HepG2 (cell line): ENCODE data around the gene PPIB. TPM values are rescaled to one million over a fixed set of nuclear protein-coding genes. Genes with fewer than 3 reads are reported as not detected.
A peak's percentile ranks its signal among the peaks of the same experiment; 100 is the strongest.

Experiments used
- ATAC-seq: fragments of 200-7000 bp; cut with Tn5 transposase; 3 replicates; pipeline ENCODE4 v1.9.1; 2020; ENCODE audit warnings: mild to moderate bottlenecking, moderate library complexity
- Bru-seq: library from RNA; stranded (reverse); fragments of 400-500 nt; gene quantifications from one replicate; lab custom pipeline; 2021; lab: Mats Ljungman, UMichigan
- BruChase-seq, 2 experiments: library from RNA; stranded (reverse); fragments of 400-500 nt; gene quantifications; one replicate each; lab custom pipeline; 2021; lab: Mats Ljungman, UMichigan
- BruUV-seq: library from RNA; stranded (reverse); fragments of 400-500 nt; replicated peaks from 2 replicates; lab custom pipeline; 2021; lab: Mats Ljungman, UMichigan
- CTCF ChIA-PET: fragments of 300-600 bp; formaldehyde crosslinking; extraction: SDS; loops from one replicate; lab custom pipeline; 2021; ENCODE audit warnings: low total read pairs, inconsistent platforms, low intra/inter-chr PET ratio; lab: Yijun Ruan, JAX
- POLR2A ChIA-PET: fragments of 350-600 bp; sonication (Branson Sonifier 250); formaldehyde crosslinking; loops from one replicate; lab custom pipeline; 2020; ENCODE audit warnings: antibody characterized with exemption, inconsistent platforms; lab: Yijun Ruan, JAX
- DNase-seq: peaks from one replicate; pipeline ENCODE4 v3.0.0-alpha.2; 2015; ENCODE audit warnings: low spot score
- FAIRE-seq: peaks from 3 replicates; lab custom pipeline; 2011; peaks lifted over from hg19 to GRCh38; lab: Jason Lieb, UNC
- H2AFZ ChIP-seq: one replicate; pipeline ENCODE4 v1.6.1; 2011; ENCODE audit warnings: low read length, inconsistent platforms
- H3K27ac ChIP-seq: fragments of 300-600 bp; 3 replicates; pipeline ENCODE4 v1.8.0; 2011; ENCODE audit warnings: mixed run types, mild to moderate bottlenecking, mixed read lengths, low read length, inconsistent platforms; ENCODE audit not compliant: insufficient read depth; ENCODE audit errors: extremely low read length
- H3K27me3 ChIP-seq, 2 experiments: fragments of 200-600 bp in 1 of 2; 2 replicates in 1 of 2; 3 replicates in 1 of 2; pipeline versions ENCODE4 v1.6.0 to v1.8.0; 2011; ENCODE audit warnings: low read length in 2 of 2, mild to moderate bottlenecking in 2 of 2, moderate library complexity in 2 of 2, inconsistent platforms in 1 of 2; ENCODE audit not compliant: insufficient read depth in 2 of 2, control insufficient read depth in 1 of 2
- H3K36me3 ChIP-seq, 2 experiments: fragments of 200-600 bp in 1 of 2; replicated peaks in 1 of 2; 2 replicates in 1 of 2; 3 replicates in 1 of 2; pipeline versions ENCODE4 v1.5.1 to v1.8.0; 2011; ENCODE audit warnings: low read length in 2 of 2, inconsistent platforms in 1 of 2; ENCODE audit not compliant: insufficient read depth in 2 of 2, control insufficient read depth in 1 of 2
- H3K4me1 ChIP-seq: 2 replicates; pipeline ENCODE4 v1.5.1; 2012; ENCODE audit warnings: low read length, inconsistent platforms; ENCODE audit not compliant: insufficient read depth
- H3K4me2 ChIP-seq: 2 replicates; pipeline ENCODE4 v1.6.0; 2011; ENCODE audit warnings: low read depth, low read length, inconsistent platforms
- H3K4me3 ChIP-seq, 3 experiments: fragments of 200-600 bp in 1 of 3; sonication (generic), shearing (Covaris generic) in 1 of 3; replicated peaks in 1 of 3; 2 replicates each; pipeline ENCODE4 v1.5.1; 2011 to 2016; ENCODE audit warnings: low read length in 3 of 3, inconsistent platforms in 2 of 3, low read depth in 2 of 3, mild to moderate bottlenecking in 2 of 3, control low read depth in 1 of 3, mixed read lengths in 1 of 3; ENCODE audit not compliant: insufficient read depth in 1 of 3
- H3K79me2 ChIP-seq: one replicate; pipeline ENCODE4 v1.6.1; 2011; ENCODE audit warnings: low read length, inconsistent platforms; ENCODE audit not compliant: insufficient read depth
- H3K9ac ChIP-seq: 2 replicates; pipeline ENCODE4 v1.6.0; 2011; ENCODE audit warnings: mild to moderate bottlenecking, low read depth, low read length, inconsistent platforms; ENCODE audit not compliant: insufficient read depth
- H3K9me3 ChIP-seq: 2 replicates; pipeline ENCODE4 v1.5.1; 2012; ENCODE audit warnings: mild to moderate bottlenecking, low read length
- H4K20me1 ChIP-seq: 2 replicates; pipeline ENCODE4 v1.6.0; 2011; ENCODE audit warnings: inconsistent platforms, mild to moderate bottlenecking, low read length, moderate library complexity; ENCODE audit not compliant: insufficient read depth
- ARNT2 ChIP-seq: sonication (generic); formaldehyde crosslinking; IDR thresholded peaks from 2 replicates; pipeline ENCODE4 v1.8.0; 2022; ENCODE audit warnings: mild to moderate bottlenecking, low read depth, missing genetic modification reagents, moderate library complexity
- EP300 ChIP-seq, 3 experiments: sonication (generic) in 1 of 3; formaldehyde crosslinking in 1 of 3; IDR thresholded peaks; 2 replicates each; pipeline versions ENCODE4 v1.5.1 to v1.6.1; 2011 to 2020; ENCODE audit warnings: low read depth in 2 of 3, low read length in 2 of 3, borderline replicate concordance in 1 of 3, improper control_type of control experiment in 1 of 3, mild to moderate bottlenecking in 1 of 3, missing genetic modification reagents in 1 of 3, moderate library complexity in 1 of 3
- FOXP1 ChIP-seq, 2 experiments: fragments of 450-650 bp in 1 of 2; IDR thresholded peaks; 2 replicates each; pipeline ENCODE4 v1.6.1; 2017 to 2018; ENCODE audit warnings: antibody characterized with exemption in 1 of 2
- GATAD2A ChIP-seq: IDR thresholded peaks from 2 replicates; pipeline ENCODE4 v1.6.1; 2016
- HMGA1 ChIP-seq: sonication (generic); formaldehyde crosslinking; conservative IDR thresholded peaks from 2 replicates; pipeline ENCODE4 v1.4.0; 2020; ENCODE audit warnings: missing genetic modification reagents
- JARID2 ChIP-seq: sonication (generic); formaldehyde crosslinking; IDR thresholded peaks from 2 replicates; pipeline ENCODE4 v1.8.1; 2023; ENCODE audit warnings: missing genetic modification reagents, inconsistent platforms; ENCODE audit not compliant: insufficient replicate concordance
- JUND ChIP-seq: sonication (generic); formaldehyde crosslinking; IDR thresholded peaks from 2 replicates; pipeline ENCODE4 v1.8.0; 2022; ENCODE audit warnings: mild to moderate bottlenecking, missing genetic modification reagents
- LCORL ChIP-seq, 2 experiments: fragments of 450-650 bp in 1 of 2; sonication (generic) in 1 of 2; formaldehyde crosslinking in 1 of 2; IDR thresholded peaks; 2 replicates each; pipeline versions ENCODE4 v1.5.0 to v1.6.1; 2017 to 2020; ENCODE audit warnings: antibody characterized with exemption in 1 of 2, missing genetic modification reagents in 1 of 2
- MAFG ChIP-seq: sonication (generic); formaldehyde crosslinking; IDR thresholded peaks from 2 replicates; pipeline ENCODE4 v1.5.1; 2020; ENCODE audit warnings: mild to moderate bottlenecking, missing genetic modification reagents
- MIXL1 ChIP-seq: IDR thresholded peaks from 2 replicates; pipeline ENCODE4 v1.6.1; 2016
- TMF1 ChIP-seq: sonication (generic); formaldehyde crosslinking; IDR thresholded peaks from 2 replicates; pipeline ENCODE4 v1.8.1; 2022; ENCODE audit warnings: low read depth, missing genetic modification reagents
- ZKSCAN5 ChIP-seq: sonication (generic); formaldehyde crosslinking; IDR thresholded peaks from 2 replicates; pipeline ENCODE4 v1.5.1; 2020; ENCODE audit warnings: mild to moderate bottlenecking, missing genetic modification reagents
- ZNF205 ChIP-seq: IDR thresholded peaks from 2 replicates; pipeline ENCODE4 v1.6.1; 2018; ENCODE audit warnings: missing biosample characterization, missing genetic modification reagents
- ZNF367 ChIP-seq: sonication (generic); formaldehyde crosslinking; IDR thresholded peaks from 2 replicates; pipeline ENCODE4 v1.4.0; 2020; ENCODE audit warnings: missing genetic modification reagents, borderline replicate concordance
- ZNF883 ChIP-seq: sonication (generic); formaldehyde crosslinking; IDR thresholded peaks from 2 replicates; pipeline ENCODE4 v1.5.1; 2020; ENCODE audit warnings: mild to moderate bottlenecking, missing genetic modification reagents; ENCODE audit errors: not compliant biosample characterization
- whole genome bisulfite sequencing: methylation state at CpG from one replicate; pipeline ENCODE4 v1.1.6; 2017; ENCODE audit warnings: low lambda C conversion rate; 5-methylcytosine and 5-hydroxymethylcytosine counted together
- in situ Hi-C: cut with HindIII; loops from 2 replicates; pipeline ENCODE4 v1.10.0; 2017; ENCODE audit warnings: low pct_unique_long_range_greater_than_20kb; ENCODE audit not compliant: extremely low pct_ligation_motif_present
- intact Hi-C: fragments of 100-400 bp; cut with micrococcal nuclease; formaldehyde crosslinking; loops from one replicate; pipeline ENCODE4 v1.10.0; 2022; ENCODE audit not compliant: unreplicated experiment
- long read RNA-seq, 2 experiments: library from RNA in 1 of 2; library from polyadenylated mRNA in 1 of 2; stranded (forward) in 1 of 2; unstranded in 1 of 2; transcript quantifications; one replicate each; pipeline ENCODE4 v2.0.0, GENCODE V29; 2019 to 2022
- polyA minus RNA-seq, 3 experiments: library from RNA; depleted of rRNA, polyadenylated mRNA; stranded (reverse); fragments of >200 nt; gene quantifications; 2 replicates each; pipeline ENCODE4 v1.2.3, GENCODE V29; 2011; ENCODE audit warnings: low replicate concordance in 1 of 3
- polyA plus RNA-seq, 8 experiments: library from polyadenylated mRNA; depleted of rRNA in 3 of 8; stranded (reverse) in 7 of 8; unstranded in 1 of 8; fragments of >200 nt; fragmentation: Illumina TruSeq in 4 of 8; extraction: Trizol in 4 of 8; gene quantifications; 2 replicates each; pipeline versions ENCODE4 v1.2.1 to v1.2.3, GENCODE V29; 2011 to 2016; ENCODE audit warnings: low read depth in 4 of 8, missing spikeins in 1 of 8, mixed read lengths in 1 of 8; ENCODE audit not compliant: insufficient read depth in 1 of 8
- total RNA-seq, 5 experiments: library from RNA; depleted of rRNA; stranded (reverse); fragments of >200 nt; fragmentation: Illumina TruSeq; extraction: Trizol; gene quantifications; 2 replicates each; pipeline ENCODE4 v1.2.3, GENCODE V29; 2016; ENCODE audit warnings: low read depth in 1 of 5
- TF ChIP-seq, protein P1 (sequence below): IDR thresholded peaks from 2 replicates; pipeline ENCODE4 v1.6.1; 2016; ENCODE audit warnings: mild to moderate bottlenecking, missing biosample characterization, missing genetic modification reagents
- TF ChIP-seq, protein P2 (sequence below): sonication (generic); formaldehyde crosslinking; IDR thresholded peaks from 2 replicates; pipeline ENCODE4 v1.8.1; 2023; ENCODE audit warnings: mild to moderate bottlenecking, missing genetic modification reagents, borderline replicate concordance

The PPIB gene
- total RNA-seq (2016; rRNA removed; fragmentation: Illumina TruSeq; extraction: Trizol) (476 and 882 TPM in 2 replicates), polyA plus RNA-seq (2011; rRNA removed) (720 and 780 TPM in 2 replicates), polyA minus RNA-seq (2011; rRNA and poly(A)+ RNA removed; ENCODE audit: low replicate concordance) (378 and 425 TPM in 2 replicates), Bru-seq, nascent RNA (percentile 97 among the genes with signal in this experiment), BruChase-seq, experiment 1, labeled RNA remaining after a 6-hour chase (percentile 97 among the genes with signal in this experiment), BruChase-seq, experiment 2, labeled RNA remaining after a 2-hour chase (percentile 94 among the genes with signal in this experiment)
- total RNA-seq (2016; cell fraction: cytosol; rRNA removed; fragmentation: Illumina TruSeq; extraction: Trizol; ENCODE audit: low read depth), result 310 and 329 TPM in 2 replicates
- 469 and 893 TPM in 2 replicates for total RNA-seq (2016; cell fraction: insoluble cytoplasmic fraction; rRNA removed; fragmentation: Illumina TruSeq; extraction: Trizol)
- 263 and 284 TPM in 2 replicates for total RNA-seq (2016; cell fraction: membrane; rRNA removed; fragmentation: Illumina TruSeq; extraction: Trizol)
- 653 and 716 TPM in 2 replicates for total RNA-seq (2016; cell fraction: nucleus; rRNA removed; fragmentation: Illumina TruSeq; extraction: Trizol)
- polyA plus RNA-seq (2011; cell fraction: cytosol; rRNA removed), result 860 and 980 TPM in 2 replicates
- 242 and 249 TPM in 2 replicates for polyA plus RNA-seq (2011; cell fraction: nucleus; rRNA removed)
- 536 and 675 TPM in 2 replicates for polyA plus RNA-seq (2012)
- 356 and 376 TPM in 2 replicates for polyA plus RNA-seq (2016; cell fraction: cytosol; fragmentation: Illumina TruSeq; extraction: Trizol; ENCODE audit: low read depth)
- 548 and 588 TPM in 2 replicates for polyA plus RNA-seq (2016; cell fraction: insoluble cytoplasmic fraction; fragmentation: Illumina TruSeq; extraction: Trizol; ENCODE audit: low read depth)
- polyA plus RNA-seq (2016; cell fraction: membrane; fragmentation: Illumina TruSeq; extraction: Trizol; ENCODE audit: low read depth), result 269 and 288 TPM in 2 replicates
- 1,346 and 1,446 TPM in 2 replicates for polyA plus RNA-seq (2016; cell fraction: nucleus; fragmentation: Illumina TruSeq; extraction: Trizol; ENCODE audit: insufficient read depth, low read depth)
- polyA minus RNA-seq (2011; cell fraction: cytosol; rRNA and poly(A)+ RNA removed), result 221 and 246 TPM in 2 replicates
- polyA minus RNA-seq (2011; cell fraction: nucleus; rRNA and poly(A)+ RNA removed), result 88.7 and 104 TPM in 2 replicates
- long read RNA-seq, experiment 1, transcript PPIB-201 (5 exons, 1,081 nt), result major isoform, 1,280 of 1,334 reads
- long read RNA-seq, experiment 1, partial matches to known transcripts, result 20 of 1,334 reads
- long read RNA-seq, experiment 1, other reads (novel, unspliced or antisense), result 30 of 1,334 reads
- long read RNA-seq, experiment 2, transcript PPIB-201 (5 exons, 1,081 nt), result major isoform, 1,023 of 1,261 reads
- long read RNA-seq, experiment 2, partial matches to known transcripts, result 86 of 1,261 reads
- long read RNA-seq, experiment 2, other reads (novel, unspliced or antisense), result 149 of 1,261 reads

DNA sequence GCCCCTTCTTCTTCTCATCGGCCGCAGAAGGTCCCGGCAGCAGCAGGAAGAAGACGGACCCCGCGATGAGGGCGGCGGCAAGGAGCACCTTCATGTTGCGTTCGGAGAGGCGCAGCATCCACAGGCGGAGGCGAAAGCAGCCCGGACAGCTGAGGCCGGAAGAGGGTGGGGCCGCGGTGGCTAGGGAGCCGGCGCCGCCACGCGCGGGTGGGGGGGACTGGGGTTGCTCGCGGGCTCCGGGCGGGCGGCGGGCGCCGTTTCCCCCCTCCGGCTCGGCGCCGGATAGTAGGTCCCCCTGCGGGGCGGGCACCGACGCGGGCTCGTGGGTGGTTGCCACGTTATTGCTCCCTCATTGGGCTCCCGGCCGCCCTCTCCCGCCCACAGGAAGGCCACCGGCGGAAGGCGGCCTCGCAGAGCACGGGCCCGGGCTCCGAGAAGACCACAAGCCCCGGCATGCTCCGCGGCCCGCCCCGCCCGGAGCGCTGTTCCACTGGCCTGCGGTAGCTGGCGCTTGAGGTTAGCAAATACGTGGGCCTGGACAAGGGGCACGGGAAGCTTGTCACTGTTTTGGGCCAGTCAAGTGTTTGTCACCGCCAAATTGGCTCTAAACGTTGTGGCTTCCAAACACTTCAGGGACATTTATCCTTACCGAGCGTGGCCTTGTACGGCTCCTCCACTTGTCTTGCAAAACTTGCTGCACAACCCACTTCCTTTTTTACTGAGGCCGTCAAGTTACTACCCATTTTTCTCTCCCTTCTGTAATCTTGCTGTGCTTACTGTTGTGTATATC is at the start of gene PPIB:
PPIB (minus strand) TSS at position 154 of the 790 bp plus-strand sequence; CDS start at position 118, 36 bp downstream.
- intact Hi-C loops, result loop anchor here (5.0 kb wide), 2 partner anchors 194 to 519 kb away; partner anchors contain the start of gene CSNK1G1
- H3K9me3 ChIP-seq, result no peaks in the 10 kb centered on the region
- CTCF ChIA-PET, result no interaction called here
- TF ChIP-seq, protein P1, sequence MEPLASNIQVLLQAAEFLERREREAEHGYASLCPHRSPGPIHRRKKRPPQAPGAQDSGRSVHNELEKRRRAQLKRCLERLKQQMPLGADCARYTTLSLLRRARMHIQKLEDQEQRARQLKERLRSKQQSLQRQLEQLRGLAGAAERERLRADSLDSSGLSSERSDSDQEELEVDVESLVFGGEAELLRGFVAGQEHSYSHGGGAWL, result 0 out of 2 replicates have a peak, but pooled peaks have one; percentile 43
- 0 out of 2 replicates have a peak, but pooled peaks have one; percentile 16 for TF ChIP-seq MIXL1
- no peak for TF ChIP-seq GATAD2A
- peak; percentile 35; the same call in 1 of the 2 replicates for TF ChIP-seq ZNF205 (CRISPR knock-in tag)
- no peak for TF ChIP-seq JARID2 (CRISPR knock-in tag)
- TF ChIP-seq TMF1 (CRISPR knock-in tag), result peak; percentile 53; the same call in 1 of the 2 replicates
- 0 out of 4 replicates have a peak, but pooled peaks of 1 of the 2 experiments have one; percentile 19 for TF ChIP-seq EP300 (IDR thresholded peaks at IDR 0.05; ENCODE audit: low read depth in 2 of 2, low read length in 2 of 2)
- no peak for TF ChIP-seq EP300 (CRISPR knock-in tag; IDR thresholded peaks at IDR 0.05; ENCODE audit: borderline replicate concordance)
- no peak for TF ChIP-seq MAFG (CRISPR knock-in tag)
- TF ChIP-seq ZNF367, result no peak
- no peak for TF ChIP-seq ZKSCAN5
- no peak for TF ChIP-seq HMGA1 (CRISPR knock-in tag)
- TF ChIP-seq ARNT2, result peak; percentile 30; the same call in 1 of the 2 replicates
- no peak for TF ChIP-seq FOXP1 (IDR thresholded peaks at IDR 0.05)
- TF ChIP-seq FOXP1 (CRISPR knock-in tag; IDR thresholded peaks at IDR 0.05), result no peak
- TF ChIP-seq, protein P2, sequence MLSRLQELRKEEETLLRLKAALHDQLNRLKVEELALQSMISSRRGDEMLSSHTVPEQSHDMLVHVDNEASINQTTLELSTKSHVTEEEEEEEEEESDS (CRISPR knock-in tag), result no peak
- TF ChIP-seq JUND (CRISPR knock-in tag), result 0 out of 2 replicates have a peak, but pooled peaks have one; percentile 13
- TF ChIP-seq ZNF883 (CRISPR knock-in tag), result peak; percentile 73
- no peak for TF ChIP-seq LCORL (IDR thresholded peaks at IDR 0.05)
- TF ChIP-seq LCORL (CRISPR knock-in tag; IDR thresholded peaks at IDR 0.05), result no peak; the same call in none of the 2 replicates

More for the DNA sequence above, at the start of gene PPIB:
- in situ Hi-C loops, result no loop called here
- Histone ChIP-seq H3K4me1 (peaks cover 53% of the 10 kb centered on the region), H3K27me3 (no peaks in the 10 kb centered on the region; a peak in 1 of 5 replicates), H3K4me3 (peak within 1 kb of the TSS; percentile 95 to 98 (median 97)), H3K27ac (peak within 1 kb of the TSS; percentile 90), H2AFZ (peak within 1 kb of the TSS; percentile 79), H3K36me3 (peaks cover 15 to 25% of the 10 kb centered on the region in 2 experiments), H3K4me2 (peak within 1 kb of the TSS; percentile 99), H3K9ac (peak within 1 kb of the TSS; percentile 91), H3K79me2 (peaks cover 31% of the 10 kb centered on the region), H4K20me1 (peaks cover 17% of the 10 kb centered on the region)
- DNase-seq, result peak; percentile 93
- FAIRE-seq, result no peak
- BruUV-seq, result no TSS peak
- ATAC-seq, result peak; percentile 96
- WGBS, result 7% methylated on average over 4 of the region's 69 CpGs
- POLR2A ChIA-PET, result interaction anchor here (0.5 to 4.4 kb wide), 18 partner anchors 9 to 1141 kb away, joined by 3 to 52 read pairs (median 4); partner anchors contain the start of genes CIAO2A, CSNK1G1, RNU5B-1 and SNX1
